Liver (tissue), 9 donors: ENCODE data around the gene CTNNA1. TPM values are rescaled to one million over a fixed set of nuclear protein-coding genes. Genes with fewer than 3 reads are reported as not detected.

ENCODE experiments used
- DNase-seq: peaks from one replicate; pipeline ENCODE4 v3.0.0-alpha.2; 2017; ENCODE audit warnings: low spot score
- H3K27ac ChIP-seq, 2 donors: one replicate each; pipeline ENCODE4 v1.7.0; 2013; ENCODE audit warnings: inconsistent platforms in 2 of 2, low read length in 2 of 2, control low read depth in 1 of 2, low read depth in 1 of 2, mild to moderate bottlenecking in 1 of 2
- H3K27me3 ChIP-seq, 4 donors: one replicate each; pipeline versions ENCODE4 v1.6.1 to v1.7.0; 2013; ENCODE audit warnings: low read length in 3 of 4, inconsistent platforms in 1 of 4, mild to moderate bottlenecking in 1 of 4, moderate library complexity in 1 of 4; ENCODE audit not compliant: control insufficient read depth in 4 of 4, insufficient read depth in 4 of 4
- H3K36me3 ChIP-seq, 4 donors: one replicate each; pipeline versions ENCODE4 v1.6.1 to v1.7.0; 2013; ENCODE audit warnings: low read length in 3 of 4, mild to moderate bottlenecking in 3 of 4, low read depth in 1 of 4, moderate library complexity in 1 of 4; ENCODE audit not compliant: control insufficient read depth in 4 of 4, insufficient read depth in 3 of 4
- H3K4me1 ChIP-seq, 4 donors: one replicate each; pipeline versions ENCODE4 v1.6.1 to v1.7.0; 2013; ENCODE audit warnings: low read length in 3 of 4, mild to moderate bottlenecking in 3 of 4, moderate library complexity in 1 of 4; ENCODE audit not compliant: control insufficient read depth in 4 of 4, insufficient read depth in 4 of 4
- H3K4me3 ChIP-seq, 3 donors: one replicate each; pipeline versions ENCODE4 v1.6.1 to v1.7.0; 2013; ENCODE audit warnings: low read length in 3 of 3, control low read depth in 1 of 3, low read depth in 1 of 3, mild to moderate bottlenecking in 1 of 3
- H3K9ac ChIP-seq, 2 donors: one replicate each; pipeline ENCODE4 v1.7.0; 2013; ENCODE audit warnings: low read length in 2 of 2, mild to moderate bottlenecking in 2 of 2, moderate library complexity in 2 of 2, control low read depth in 1 of 2, low read depth in 1 of 2
- H3K9me3 ChIP-seq, 4 donors: one replicate each; pipeline versions ENCODE4 v1.6.1 to v1.7.0; 2013; ENCODE audit warnings: low read length in 3 of 4; ENCODE audit not compliant: control insufficient read depth in 4 of 4
- EGR1 ChIP-seq, 2 donors: IDR thresholded peaks; 2 replicates each; pipeline ENCODE4 v1.6.1; 2016 to 2018; ENCODE audit warnings: antibody characterized with exemption in 2 of 2, low read depth in 2 of 2
- FOXA1 ChIP-seq: IDR thresholded peaks from 2 replicates; pipeline ENCODE4 v1.6.1; 2016; ENCODE audit warnings: antibody characterized with exemption
- FOXA2 ChIP-seq: IDR thresholded peaks from 2 replicates; pipeline ENCODE4 v1.6.1; 2016; ENCODE audit warnings: antibody characterized with exemption
- GABPA ChIP-seq, 2 donors: IDR thresholded peaks in 1 of 2; conservative IDR thresholded peaks in 1 of 2; 2 replicates each; pipeline ENCODE4 v1.6.1; 2016; ENCODE audit warnings: antibody characterized with exemption in 2 of 2, mild to moderate bottlenecking in 1 of 2, moderate library complexity in 1 of 2
- HNF4A ChIP-seq, 2 donors: conservative IDR thresholded peaks; 2 replicates each; pipeline ENCODE4 v1.6.1; 2016; ENCODE audit warnings: antibody characterized with exemption in 2 of 2, mild to moderate bottlenecking in 2 of 2
- HNF4G ChIP-seq: IDR thresholded peaks from 2 replicates; pipeline ENCODE4 v1.6.1; 2016; ENCODE audit warnings: antibody characterized with exemption
- JUND ChIP-seq, 2 donors: IDR thresholded peaks; 2 replicates each; pipeline ENCODE4 v1.6.1; 2016; ENCODE audit warnings: antibody characterized with exemption in 2 of 2
- NR2F2 ChIP-seq: IDR thresholded peaks from 2 replicates; pipeline ENCODE4 v1.6.1; 2016; ENCODE audit warnings: antibody characterized with exemption
- RAD21 ChIP-seq, 2 donors: IDR thresholded peaks; 2 replicates each; pipeline ENCODE4 v1.6.1; 2016; ENCODE audit warnings: antibody characterized with exemption in 2 of 2, mild to moderate bottlenecking in 2 of 2
- REST ChIP-seq: IDR thresholded peaks from 2 replicates; pipeline ENCODE4 v1.6.1; 2016; ENCODE audit warnings: antibody characterized with exemption, mild to moderate bottlenecking
- RXRA ChIP-seq, 2 donors: IDR thresholded peaks; 2 replicates each; pipeline ENCODE4 v1.6.1; 2017 to 2018; ENCODE audit warnings: antibody characterized with exemption in 2 of 2, mild to moderate bottlenecking in 1 of 2
- SP1 ChIP-seq: IDR thresholded peaks from 2 replicates; pipeline ENCODE4 v1.6.1; 2018; ENCODE audit warnings: antibody characterized with exemption, mild to moderate bottlenecking
- TAF1 ChIP-seq: conservative IDR thresholded peaks from 2 replicates; pipeline ENCODE4 v1.6.1; 2016; ENCODE audit warnings: antibody characterized with exemption, mild to moderate bottlenecking
- YY1 ChIP-seq: IDR thresholded peaks from 2 replicates; pipeline ENCODE4 v1.6.1; 2016; ENCODE audit warnings: antibody characterized with exemption, mild to moderate bottlenecking
- ZBTB33 ChIP-seq: IDR thresholded peaks from 2 replicates; pipeline ENCODE4 v1.6.1; 2016; ENCODE audit warnings: antibody characterized with exemption
- WGBS: extraction: QIAGEN DNeasy Blood & Tissue Kit; methylation state at CpG from one replicate; pipeline ENCODE4 v1.1.7; 2013; 5-methylcytosine and 5-hydroxymethylcytosine counted together
- polyA plus RNA-seq, 2 donors: library from polyadenylated mRNA; stranded (reverse) in 1 of 2; unstranded in 1 of 2; fragments of 200-250 nt in 1 of 2; fragments of >200 nt in 1 of 2; fragmentation: Nextera tagmentation in 1 of 2; extraction: Ambion mirVana in 1 of 2; gene quantifications; one replicate each; pipeline versions ENCODE4 v1.2.1 to v1.2.3, GENCODE V29; 2013 to 2015
- total RNA-seq, 2 donors: library from RNA; depleted of rRNA; stranded (reverse); fragments of >200 nt; gene quantifications; one replicate each; pipeline ENCODE4 v1.2.3, GENCODE V29; 2014
- TF ChIP-seq, protein P1 (sequence below): IDR thresholded peaks from 2 replicates; pipeline ENCODE4 v1.6.1; 2016; ENCODE audit warnings: antibody characterized with exemption
- TF ChIP-seq, protein P2 (sequence below): fragments of 150-350 bp; IDR thresholded peaks from 2 replicates; pipeline ENCODE4 v1.5.1; 2017; ENCODE audit warnings: improper control_type of control experiment, low read depth, low read length; ENCODE audit not compliant: missing input control
- TF ChIP-seq, protein P3 (sequence below): IDR thresholded peaks from 2 replicates; pipeline ENCODE4 v1.6.1; 2016; ENCODE audit warnings: antibody characterized with exemption
- donor health status: healthy.
- donor health status: healthy.
- donor health status: healthy.
- donor health status: healthy.
- donor health status: healthy.

CTNNA1 gene
- total and polyA plus RNA-seq, 4 donors, result 39.9 to 150 (median 103) TPM

- TF ChIP-seq NR2F2 (no peak), RXRA (IDR thresholded peaks at IDR 0.05) (no peak), YY1 (no peak), JUND (IDR thresholded peaks at IDR 0.05) (no peak), EGR1 (IDR thresholded peaks at IDR 0.05; ENCODE audit: low read depth in 2 of 2) (no peak), FOXA1 (no peak)
These were observed 32.4 kb upstream of the CTNNA1 start (continued) for GRCh38 chr5:138720840-138721239.

DNA sequence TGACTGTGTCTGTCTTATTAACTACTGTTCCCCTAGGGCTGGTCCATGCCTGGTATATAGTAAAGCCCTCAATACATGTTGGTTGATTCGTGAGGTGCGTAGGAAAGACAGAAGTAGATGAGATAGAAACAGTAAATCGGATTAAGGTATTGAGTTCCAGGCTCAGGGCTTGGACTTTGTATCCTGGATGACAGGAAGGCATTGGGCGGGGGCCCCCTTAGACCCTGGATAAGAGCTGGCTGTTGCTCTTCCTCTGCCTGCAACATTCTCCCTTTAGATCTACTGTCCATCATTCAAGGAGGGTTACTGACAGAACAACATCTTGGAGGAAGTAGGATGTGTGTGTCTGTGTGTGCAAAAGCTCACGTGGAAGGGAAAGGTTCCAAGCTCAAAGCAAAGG, 31.2 kb upstream of the CTNNA1 start:
- Histone ChIP-seq H3K9me3 (no peaks in the 10 kb centered on the region), H3K4me3 (no peak overlapping the region), H3K4me1 (peaks cover 0 to 7% (median 4%) of the 10 kb centered on the region in 4 donors), H3K27me3 (no peaks in the 10 kb centered on the region), H3K27ac (no peak overlapping the region), H3K9ac (no peak overlapping the region), H3K36me3 (no peaks in the 10 kb centered on the region)
- 85% methylated on average over 5 of the region's 5 CpGs for WGBS
- TF ChIP-seq, protein P1, sequence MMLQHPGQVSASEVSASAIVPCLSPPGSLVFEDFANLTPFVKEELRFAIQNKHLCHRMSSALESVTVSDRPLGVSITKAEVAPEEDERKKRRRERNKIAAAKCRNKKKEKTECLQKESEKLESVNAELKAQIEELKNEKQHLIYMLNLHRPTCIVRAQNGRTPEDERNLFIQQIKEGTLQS, result no peak
- no peak for TF ChIP-seq GABPA (IDR thresholded peaks at IDR 0.05 in 1 of 2, conservative IDR thresholded peaks at IDR 0.05 in 1 of 2)
- TF ChIP-seq EGR1 (IDR thresholded peaks at IDR 0.05; ENCODE audit: low read depth in 2 of 2), result no peak
- TF ChIP-seq, protein P2, sequence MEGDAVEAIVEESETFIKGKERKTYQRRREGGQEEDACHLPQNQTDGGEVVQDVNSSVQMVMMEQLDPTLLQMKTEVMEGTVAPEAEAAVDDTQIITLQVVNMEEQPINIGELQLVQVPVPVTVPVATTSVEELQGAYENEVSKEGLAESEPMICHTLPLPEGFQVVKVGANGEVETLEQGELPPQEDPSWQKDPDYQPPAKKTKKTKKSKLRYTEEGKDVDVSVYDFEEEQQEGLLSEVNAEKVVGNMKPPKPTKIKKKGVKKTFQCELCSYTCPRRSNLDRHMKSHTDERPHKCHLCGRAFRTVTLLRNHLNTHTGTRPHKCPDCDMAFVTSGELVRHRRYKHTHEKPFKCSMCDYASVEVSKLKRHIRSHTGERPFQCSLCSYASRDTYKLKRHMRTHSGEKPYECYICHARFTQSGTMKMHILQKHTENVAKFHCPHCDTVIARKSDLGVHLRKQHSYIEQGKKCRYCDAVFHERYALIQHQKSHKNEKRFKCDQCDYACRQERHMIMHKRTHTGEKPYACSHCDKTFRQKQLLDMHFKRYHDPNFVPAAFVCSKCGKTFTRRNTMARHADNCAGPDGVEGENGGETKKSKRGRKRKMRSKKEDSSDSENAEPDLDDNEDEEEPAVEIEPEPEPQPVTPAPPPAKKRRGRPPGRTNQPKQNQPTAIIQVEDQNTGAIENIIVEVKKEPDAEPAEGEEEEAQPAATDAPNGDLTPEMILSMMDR, result no peak
- no peak for TF ChIP-seq FOXA1
- no peak for TF ChIP-seq RXRA (IDR thresholded peaks at IDR 0.05)
- TF ChIP-seq FOXA2, result no peak
- no peak for TF ChIP-seq REST
- no peak for TF ChIP-seq TAF1
- TF ChIP-seq JUND (IDR thresholded peaks at IDR 0.05), result no peak
- TF ChIP-seq ZBTB33, result no peak
- no peak for TF ChIP-seq YY1
- TF ChIP-seq HNF4G, result no peak
- TF ChIP-seq, protein P3, sequence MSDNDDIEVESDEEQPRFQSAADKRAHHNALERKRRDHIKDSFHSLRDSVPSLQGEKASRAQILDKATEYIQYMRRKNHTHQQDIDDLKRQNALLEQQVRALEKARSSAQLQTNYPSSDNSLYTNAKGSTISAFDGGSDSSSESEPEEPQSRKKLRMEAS, result no peak
- TF ChIP-seq NR2F2, result no peak
- no peak for TF ChIP-seq SP1
- TF ChIP-seq HNF4A (conservative IDR thresholded peaks at IDR 0.05), result no peak
- no peak for TF ChIP-seq RAD21 (IDR thresholded peaks at IDR 0.05)
- no peak for DNase-seq
